Fibroblast of villous mesenchyme (primary cell): ENCODE measurements around the gene TNFSF9. TPM values are rescaled to one million over a fixed set of nuclear protein-coding genes. Genes with fewer than 3 reads are reported as not detected.

Experiments
- DNase-seq: peaks from one replicate; pipeline ENCODE4 v3.0.0-alpha.2; 2010; ENCODE audit warnings: low read depth
- H3K4me3 ChIP-seq: 2 replicates; pipeline ENCODE4 v1.5.1; 2011; ENCODE audit warnings: low read depth, mild to moderate bottlenecking, low read length
- CTCF ChIP-seq: IDR thresholded peaks from 2 replicates; pipeline ENCODE4 v1.5.1; 2012; ENCODE audit warnings: low read depth, mild to moderate bottlenecking, low read length; ENCODE audit not compliant: insufficient read depth
- total RNA-seq: library from RNA; depleted of rRNA; stranded (reverse); fragments of >200 nt; gene quantifications from 2 replicates; pipeline ENCODE4 v1.2.3, GENCODE V29; 2012

Gene TNFSF9
- total RNA-seq, 1 donor = not detected

- H3K4me3 ChIP-seq = no peak overlapping the region
- DNase-seq = no peak
- TF ChIP-seq CTCF = no peak
Measured at GRCh38 chr19:6568010-6568526, 37.2 kb downstream of the TNFSF9 start.

GRCh38 chr19:6568816-6569215, 38.0 kb downstream of the TNFSF9 start:
- no peak for TF ChIP-seq CTCF
- no peak overlapping the region for H3K4me3 ChIP-seq
- DNase-seq = no peak

GRCh38 chr19:6570764-6571163, 39.9 kb downstream of the TNFSF9 start:
- DNase-seq = no peak
- no peak for TF ChIP-seq CTCF
- H3K4me3 ChIP-seq = no peak overlapping the region

GRCh38 chr19:6571167-6571566, 40.3 kb downstream of the TNFSF9 start:
- no peak for TF ChIP-seq CTCF
- no peak for DNase-seq

GRCh38 chr19:6572217-6572616, 41.4 kb downstream of the TNFSF9 start:
- H3K4me3 ChIP-seq = no peak overlapping the region
- no peak for TF ChIP-seq CTCF
- DNase-seq = no peak

More at GRCh38 chr19:6571167-6571566, 40.3 kb downstream of the TNFSF9 start:
- H3K4me3 ChIP-seq = no peak overlapping the region

- no peak overlapping the region for H3K4me3 ChIP-seq
- no peak for TF ChIP-seq CTCF
- no peak for DNase-seq
Measured at GRCh38 chr19:6573350-6573749, 42.5 kb downstream of the TNFSF9 start.

- no peak for DNase-seq
- H3K4me3 ChIP-seq = no peak overlapping the region
- no peak for TF ChIP-seq CTCF
Measured at GRCh38 chr19:6576869-6577475, 46.1 kb downstream of the TNFSF9 start.
